ENCODE measurements around the gene AP3S1. TPM values are rescaled to one million over a fixed set of nuclear protein-coding genes. Genes with fewer than 3 reads are reported as not detected.

The AP3S1 gene
- total RNA-seq, 2 experiments from 2014 or later, result 76.0 to 89.5 TPM

GRCh38 chr5:115930630-115931337, 89.0 kb downstream of the AP3S1 start:
- CTCF ChIA-PET (ENCODE audit: unreplicated experiment), result no interaction called here
- H3K9me3 ChIP-seq (ENCODE audit: low read length), result no peaks in the 10 kb centered on the region
- intact Hi-C loops (cut with micrococcal nuclease; ENCODE audit: unreplicated experiment), result no loop called here
- no peak for DNase-seq (ENCODE audit: low spot score)
- H3K36me3 ChIP-seq (ENCODE audit: insufficient read depth, low read length), result no peaks in the 10 kb centered on the region
- H3K4me2 ChIP-seq (ENCODE audit: low read length), result no peak overlapping the region
- POLR2A ChIA-PET, result interaction anchor here (0.7 kb wide), 2 partner anchors 15 to 40 kb away, joined by 3 to 4 read pairs; no protein-coding TSS in a partner anchor
- H3K4me1 ChIP-seq (ENCODE audit: insufficient read depth, low read length, poor library complexity, severe bottlenecking), result no peaks in the 10 kb centered on the region
- H3K27ac ChIP-seq (ENCODE audit: low read depth, low read length, poor library complexity, severe bottlenecking), result no peak overlapping the region
- no peaks in the 10 kb centered on the region for H4K20me1 ChIP-seq (ENCODE audit: insufficient read depth, low read length)
- TF ChIP-seq CTCF (conservative IDR thresholded peaks at IDR 0.05; ENCODE audit: low read length) (no peak), EZH2phosphoT487 (IDR thresholded peaks at IDR 0.05; ENCODE audit: borderline replicate concordance, low read depth, low read length) (no peak)
- H3K9me2 ChIP-seq (ENCODE audit: insufficient read depth, low read length), result no peaks in the 10 kb centered on the region
- H3K79me2 ChIP-seq (ENCODE audit: insufficient read depth, low read depth, low read length), result no peaks in the 10 kb centered on the region
- BruUV-seq (replicated peaks), result no TSS peak
- H2AFZ ChIP-seq (ENCODE audit: low read length), result no peak overlapping the region
- H3K4me3 ChIP-seq (ENCODE audit: low read depth, low read length, poor library complexity, severe bottlenecking), result no peak overlapping the region

- Histone ChIP-seq H4K20me1 (ENCODE audit: insufficient read depth, low read length) (no peaks in the 10 kb centered on the region), H3K4me2 (ENCODE audit: low read length) (no peak overlapping the region), H3K27ac (ENCODE audit: low read depth, low read length, poor library complexity, severe bottlenecking) (no peak overlapping the region), H3K9me2 (ENCODE audit: insufficient read depth, low read length) (no peaks in the 10 kb centered on the region), H3K79me2 (ENCODE audit: insufficient read depth, low read depth, low read length) (no peaks in the 10 kb centered on the region), H3K4me1 (ENCODE audit: insufficient read depth, low read length, poor library complexity, severe bottlenecking) (no peaks in the 10 kb centered on the region), H3K9me3 (ENCODE audit: low read length) (no peaks in the 10 kb centered on the region), H2AFZ (ENCODE audit: low read length) (no peak overlapping the region), H3K36me3 (ENCODE audit: insufficient read depth, low read length) (no peaks in the 10 kb centered on the region), H3K4me3 (ENCODE audit: low read depth, low read length, poor library complexity, severe bottlenecking) (no peak overlapping the region)
- intact Hi-C loops (cut with micrococcal nuclease; ENCODE audit: unreplicated experiment), result no loop called here
- BruUV-seq (replicated peaks), result no TSS peak
- ChIA-PET POLR2A (no interaction called here), CTCF (ENCODE audit: unreplicated experiment) (no interaction called here)
- TF ChIP-seq CTCF (conservative IDR thresholded peaks at IDR 0.05; ENCODE audit: low read length), result no peak
- no peak for TF ChIP-seq EZH2phosphoT487 (IDR thresholded peaks at IDR 0.05; ENCODE audit: borderline replicate concordance, low read depth, low read length)
- DNase-seq (ENCODE audit: low spot score), result no peak
These were observed 91.3 kb downstream of the AP3S1 start for GRCh38 chr5:115932991-115933390.

- intact Hi-C loops (cut with micrococcal nuclease; ENCODE audit: unreplicated experiment), result no loop called here
- TF ChIP-seq CTCF (conservative IDR thresholded peaks at IDR 0.05; ENCODE audit: low read length) (no peak), EZH2phosphoT487 (IDR thresholded peaks at IDR 0.05; ENCODE audit: borderline replicate concordance, low read depth, low read length) (no peak)
- no peaks in the 10 kb centered on the region for H4K20me1 ChIP-seq (ENCODE audit: insufficient read depth, low read length)
- POLR2A ChIA-PET, result interaction anchor here (0.9 kb wide), 1 partner anchor 10 kb away, joined by 4 read pairs; no protein-coding TSS in a partner anchor
- H3K27ac ChIP-seq (ENCODE audit: low read depth, low read length, poor library complexity, severe bottlenecking), result no peak overlapping the region
- no peaks in the 10 kb centered on the region for H3K4me1 ChIP-seq (ENCODE audit: insufficient read depth, low read length, poor library complexity, severe bottlenecking)
- no peaks in the 10 kb centered on the region for H3K9me3 ChIP-seq (ENCODE audit: low read length)
- no peak for DNase-seq (ENCODE audit: low spot score)
- no peaks in the 10 kb centered on the region for H3K79me2 ChIP-seq (ENCODE audit: insufficient read depth, low read depth, low read length)
- H2AFZ ChIP-seq (ENCODE audit: low read length), result no peak overlapping the region
- no TSS peak for BruUV-seq (replicated peaks)
- H3K4me2 ChIP-seq (ENCODE audit: low read length), result no peak overlapping the region
- H3K9me2 ChIP-seq (ENCODE audit: insufficient read depth, low read length), result no peaks in the 10 kb centered on the region
- CTCF ChIA-PET (ENCODE audit: unreplicated experiment), result no interaction called here
- H3K36me3 ChIP-seq (ENCODE audit: insufficient read depth, low read length), result no peaks in the 10 kb centered on the region
- H3K4me3 ChIP-seq (ENCODE audit: low read depth, low read length, poor library complexity, severe bottlenecking), result no peak overlapping the region
These were observed 92.7 kb downstream of the AP3S1 start for GRCh38 chr5:115934388-115934974.

All from OCI-LY7 (cell line).